ENCODE data around the gene GMDS.

Gene GMDS

GRCh38 chr6:1884313-1884712 is 361.1 kb downstream of the GMDS start:
- DNase-seq = no peak

GRCh38 chr6:1878330-1878729 is 367.1 kb downstream of the GMDS start:
- no peak for DNase-seq

GRCh38 chr6:1873781-1874180 is 371.6 kb downstream of the GMDS start:
- DNase-seq = no peak

- peak; percentile 95 for DNase-seq
Measured at GRCh38 chr6:1872649-1873131, 372.7 kb downstream of the GMDS start.

- no peak for DNase-seq
Measured at GRCh38 chr6:1871724-1872315, 373.6 kb downstream of the GMDS start.

GRCh38 chr6:1870932-1871331 is 374.5 kb downstream of the GMDS start:
- no peak for DNase-seq

GRCh38 chr6:1870251-1870650 is 375.2 kb downstream of the GMDS start:
- no peak for DNase-seq

- DNase-seq = no peak
Measured at GRCh38 chr6:1869769-1870168, 375.6 kb downstream of the GMDS start.

- DNase-seq = no peak
Measured at GRCh38 chr6:1869308-1869707, 376.1 kb downstream of the GMDS start.

GRCh38 chr6:1868561-1869261 is 376.7 kb downstream of the GMDS start:
- no peak for DNase-seq

GRCh38 chr6:1867197-1867596 is 378.2 kb downstream of the GMDS start:
- no peak for DNase-seq

- DNase-seq = no peak
Measured at GRCh38 chr6:1865585-1865984, 379.8 kb downstream of the GMDS start.

- peak; percentile 7 for DNase-seq
Measured at GRCh38 chr6:1864496-1864895, 380.9 kb downstream of the GMDS start.

GRCh38 chr6:1862411-1862810 is 383.0 kb downstream of the GMDS start:
- no peak for DNase-seq

- no peak for DNase-seq
Measured at GRCh38 chr6:1860756-1861348, 384.6 kb downstream of the GMDS start.

GRCh38 chr6:1858859-1859258 is 386.5 kb downstream of the GMDS start:
- DNase-seq = no peak

GRCh38 chr6:1858196-1858595 is 387.2 kb downstream of the GMDS start:
- no peak for DNase-seq

- DNase-seq = peak; percentile 93
Measured at GRCh38 chr6:1856381-1856780, 389.0 kb downstream of the GMDS start.

- DNase-seq = no peak
Measured at GRCh38 chr6:1855890-1856289, 389.5 kb downstream of the GMDS start.

- no peak for DNase-seq
Measured at GRCh38 chr6:1854296-1854695, 391.1 kb downstream of the GMDS start.

- DNase-seq = no peak
Measured at GRCh38 chr6:1853761-1854160, 391.6 kb downstream of the GMDS start.

GRCh38 chr6:1851681-1852456 is 393.5 kb downstream of the GMDS start:
- DNase-seq = no peak

GRCh38 chr6:1850840-1851157 is 394.6 kb downstream of the GMDS start:
- no peak for DNase-seq
